ENCODE results near the gene PTOV1. TPM values are rescaled to one million over a fixed set of nuclear protein-coding genes. Genes with fewer than 3 reads are reported as not detected.

The PTOV1 gene
- total RNA-seq, 4 donors from 2014 or later: 62.3 to 203 (median 66.8) TPM

DNA sequence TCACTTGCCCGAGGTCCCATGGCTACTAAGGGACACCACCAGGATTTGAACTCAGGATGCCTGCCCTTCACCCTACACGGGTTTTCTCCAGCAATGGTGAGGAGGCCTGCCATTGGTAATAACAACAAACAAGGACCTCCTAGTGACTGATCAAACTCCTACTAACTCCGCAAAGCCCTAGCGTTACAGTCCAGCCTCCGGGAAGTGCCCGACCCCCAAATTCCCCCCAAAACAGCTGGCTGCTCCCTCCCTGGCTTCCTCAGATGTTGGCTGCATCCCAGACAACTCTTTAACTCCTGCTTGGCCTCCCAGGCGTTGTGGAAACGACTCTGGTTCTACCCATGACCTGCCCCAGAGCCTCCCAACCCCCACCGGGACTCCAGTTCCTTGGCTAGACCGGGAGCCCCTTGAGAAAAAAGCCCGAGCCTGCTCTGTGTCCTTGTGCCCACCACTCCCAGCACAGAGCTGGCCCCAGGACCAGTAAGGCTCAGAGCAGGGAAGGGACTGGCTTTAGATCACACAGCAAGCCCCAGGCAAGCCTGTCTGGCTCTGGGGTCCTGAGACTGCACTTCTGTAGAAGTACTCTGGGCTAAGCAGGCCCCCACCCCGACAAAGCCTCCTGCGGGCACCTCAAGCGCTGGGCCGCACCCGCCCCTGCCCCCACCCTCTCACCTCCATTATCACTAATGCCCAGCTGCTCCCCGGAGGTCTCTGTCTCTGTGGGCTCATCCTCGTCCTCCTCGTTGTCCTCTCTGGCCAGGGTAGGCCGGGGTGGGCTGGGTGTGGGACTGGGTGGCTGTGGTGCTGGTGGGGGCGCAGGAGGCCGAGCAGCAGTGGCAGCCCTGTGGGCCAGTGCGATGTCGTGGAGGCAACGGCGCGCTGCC, 21.5 kb downstream of the PTOV1 start:
- H3K36me3 ChIP-seq: no peaks in the 10 kb centered on the region
- in situ Hi-C loops (cut with MboI; ENCODE audit: low pct_ligation_motif_present in 1 of 4, low pct_unique_long_range_greater_than_20kb in 1 of 4, low sequenced_read_pairs in 3 of 4): loop anchor here in 1 of 4 donors (25.0 kb wide), 1 partner anchor 385 kb away; the partner anchor contains the start of genes RPL13A and RPS11
- no peaks in the 10 kb centered on the region for H3K27me3 ChIP-seq
- H3K27ac ChIP-seq: no peak overlapping the region
- TF ChIP-seq POLR2A (IDR thresholded peaks at IDR 0.05) (no peak), POLR2AphosphoS5 (IDR thresholded peaks at IDR 0.05) (no peak), EP300 (IDR thresholded peaks at IDR 0.05; ENCODE audit: low read depth) (no peak)
- TF ChIP-seq, protein P1, sequence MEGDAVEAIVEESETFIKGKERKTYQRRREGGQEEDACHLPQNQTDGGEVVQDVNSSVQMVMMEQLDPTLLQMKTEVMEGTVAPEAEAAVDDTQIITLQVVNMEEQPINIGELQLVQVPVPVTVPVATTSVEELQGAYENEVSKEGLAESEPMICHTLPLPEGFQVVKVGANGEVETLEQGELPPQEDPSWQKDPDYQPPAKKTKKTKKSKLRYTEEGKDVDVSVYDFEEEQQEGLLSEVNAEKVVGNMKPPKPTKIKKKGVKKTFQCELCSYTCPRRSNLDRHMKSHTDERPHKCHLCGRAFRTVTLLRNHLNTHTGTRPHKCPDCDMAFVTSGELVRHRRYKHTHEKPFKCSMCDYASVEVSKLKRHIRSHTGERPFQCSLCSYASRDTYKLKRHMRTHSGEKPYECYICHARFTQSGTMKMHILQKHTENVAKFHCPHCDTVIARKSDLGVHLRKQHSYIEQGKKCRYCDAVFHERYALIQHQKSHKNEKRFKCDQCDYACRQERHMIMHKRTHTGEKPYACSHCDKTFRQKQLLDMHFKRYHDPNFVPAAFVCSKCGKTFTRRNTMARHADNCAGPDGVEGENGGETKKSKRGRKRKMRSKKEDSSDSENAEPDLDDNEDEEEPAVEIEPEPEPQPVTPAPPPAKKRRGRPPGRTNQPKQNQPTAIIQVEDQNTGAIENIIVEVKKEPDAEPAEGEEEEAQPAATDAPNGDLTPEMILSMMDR (IDR thresholded peaks at IDR 0.05): no peak
- DNase-seq: no peak
- intact Hi-C loops (cut with DNase I; ENCODE audit: low total_unique reads): no loop called here
- peaks cover 19 to 40% (median 32%) of the 10 kb centered on the region in 4 donors for H3K4me1 ChIP-seq
- no peaks in the 10 kb centered on the region for H3K9me3 ChIP-seq
- no peak overlapping the region for H3K4me3 ChIP-seq
- 60 to 88% methylated on average over 1 to 27 of the region's 27 CpGs for WGBS, 2 donors (ENCODE audit: low coverage in 1 of 2)

DNA sequence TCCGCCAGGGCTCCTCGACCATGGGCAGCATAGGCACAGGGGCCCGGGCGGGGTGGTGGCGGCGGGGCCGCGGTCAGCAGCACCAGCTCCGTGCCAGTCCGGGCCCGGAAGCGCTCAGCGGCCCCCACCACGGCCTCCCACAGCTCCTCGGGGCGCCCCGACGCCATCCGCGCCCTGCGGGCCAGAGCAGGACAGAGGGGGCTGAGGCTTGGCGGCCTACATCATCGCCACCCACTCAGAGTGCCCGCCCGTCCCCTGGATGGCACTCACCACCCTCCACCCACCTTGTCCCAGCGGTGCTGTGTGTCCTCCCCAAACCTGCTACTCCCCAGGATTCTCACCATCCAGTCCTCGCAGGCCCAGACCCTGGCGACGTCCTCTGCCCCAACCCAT, 22.2 kb downstream of the PTOV1 start:
- in situ Hi-C loops (cut with MboI; ENCODE audit: low pct_ligation_motif_present in 1 of 4, low pct_unique_long_range_greater_than_20kb in 1 of 4, low sequenced_read_pairs in 3 of 4): loop anchor here in 1 of 4 donors (25.0 kb wide), 1 partner anchor 386 kb away; the partner anchor contains the start of genes RPL13A and RPS11
- Histone ChIP-seq H3K36me3 (no peaks in the 10 kb centered on the region), H3K27ac (no peak overlapping the region), H3K9me3 (no peaks in the 10 kb centered on the region), H3K4me3 (no peak overlapping the region), H3K4me1 (peaks cover 19 to 39% (median 32%) of the 10 kb centered on the region in 4 donors), H3K27me3 (no peaks in the 10 kb centered on the region)
- no peak for DNase-seq
- intact Hi-C loops (cut with DNase I; ENCODE audit: low total_unique reads): no loop called here
- WGBS, 2 donors (ENCODE audit: low coverage in 1 of 2): 88% methylated on average over 12 of the region's 29 CpGs; no CpG with 5 or more reads in 1 of the 2 donors
- TF ChIP-seq EP300 (IDR thresholded peaks at IDR 0.05; ENCODE audit: low read depth): no peak
- TF ChIP-seq POLR2AphosphoS5 (IDR thresholded peaks at IDR 0.05): no peak
- TF ChIP-seq, protein P1 (IDR thresholded peaks at IDR 0.05): no peak
- no peak for TF ChIP-seq POLR2A (IDR thresholded peaks at IDR 0.05)

DNA sequence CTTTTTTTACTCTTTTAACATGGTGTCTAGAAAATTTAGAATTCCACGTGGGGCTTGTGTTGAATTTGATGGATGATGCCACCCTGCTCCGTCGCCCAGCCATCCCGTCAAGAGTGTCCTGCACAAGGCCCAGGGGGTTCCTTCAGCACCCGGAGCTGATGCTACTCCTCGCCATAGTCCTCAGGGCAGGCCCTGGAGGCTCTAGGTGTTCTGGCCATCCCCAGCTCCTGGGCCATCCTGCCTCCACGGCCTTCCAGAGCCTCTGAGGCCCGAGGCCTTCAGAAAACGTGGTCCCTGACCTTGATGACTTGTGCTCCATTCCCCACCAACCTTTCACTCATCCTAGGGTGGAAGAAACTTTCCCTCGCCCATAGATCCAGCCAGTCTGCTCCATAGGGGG, 22.9 kb downstream of the PTOV1 start:
- in situ Hi-C loops (cut with MboI; ENCODE audit: low pct_ligation_motif_present in 1 of 4, low pct_unique_long_range_greater_than_20kb in 1 of 4, low sequenced_read_pairs in 3 of 4) (loop anchor here in 1 of 4 donors (25.0 kb wide), 1 partner anchor 387 kb away; the partner anchor contains the start of genes RPL13A and RPS11), intact Hi-C loops (cut with DNase I; ENCODE audit: low total_unique reads) (no loop called here)
- WGBS, 2 donors (ENCODE audit: low coverage in 1 of 2): 93% methylated on average over 10 of the region's 10 CpGs; no CpG with 5 or more reads in 1 of the 2 donors
- DNase-seq: no peak
- H3K4me3 ChIP-seq: no peak overlapping the region
- TF ChIP-seq EP300 (IDR thresholded peaks at IDR 0.05; ENCODE audit: low read depth) (no peak), POLR2AphosphoS5 (IDR thresholded peaks at IDR 0.05) (no peak), POLR2A (IDR thresholded peaks at IDR 0.05) (no peak)
- TF ChIP-seq, protein P1 (IDR thresholded peaks at IDR 0.05): no peak
- H3K36me3 ChIP-seq: no peaks in the 10 kb centered on the region
- H3K27ac ChIP-seq: no peak overlapping the region
- H3K9me3 ChIP-seq: no peaks in the 10 kb centered on the region
- H3K27me3 ChIP-seq: no peaks in the 10 kb centered on the region
- H3K4me1 ChIP-seq: peaks cover 22 to 38% (median 31%) of the 10 kb centered on the region in 4 donors

DNA sequence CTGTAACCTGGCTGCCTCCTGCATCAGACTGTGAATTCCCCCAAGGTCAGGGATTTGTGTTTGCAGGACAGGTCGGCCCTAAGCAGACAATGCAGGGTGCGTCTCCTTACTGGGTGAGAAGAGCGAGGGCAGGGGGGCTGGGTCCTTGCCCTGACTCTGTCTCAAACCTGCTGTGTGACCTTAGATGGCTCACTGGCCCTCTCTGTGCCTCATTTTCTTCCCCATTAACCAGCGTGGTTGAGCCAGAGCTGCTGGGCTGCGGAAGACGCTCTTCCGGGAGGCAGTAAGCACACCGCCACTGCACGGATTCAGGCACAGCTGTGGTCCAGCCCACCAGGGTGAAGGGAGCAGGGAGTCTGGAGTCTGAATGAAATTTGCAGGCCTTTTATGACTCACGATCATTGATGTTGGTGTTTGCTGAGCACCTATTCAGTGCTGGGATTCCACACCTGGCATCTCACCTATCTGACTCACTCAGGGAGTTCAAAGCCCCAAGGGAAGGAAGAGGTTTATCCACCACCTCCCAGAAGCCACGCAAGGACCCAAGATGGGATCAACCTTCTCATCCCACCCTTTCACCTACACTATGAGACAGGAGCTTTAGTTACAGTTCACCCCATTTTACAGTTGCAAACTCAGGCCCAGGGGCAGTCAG, 23.7 kb downstream of the PTOV1 start:
- Histone ChIP-seq H3K4me3 (no peak overlapping the region), H3K9me3 (no peaks in the 10 kb centered on the region), H3K27ac (peak overlapping the region in 1 of 4 donors; percentile 98), H3K4me1 (peaks cover 20 to 36% (median 29%) of the 10 kb centered on the region in 4 donors), H3K36me3 (no peaks in the 10 kb centered on the region), H3K27me3 (no peaks in the 10 kb centered on the region)
- TF ChIP-seq EP300 (IDR thresholded peaks at IDR 0.05; ENCODE audit: low read depth) (no peak), POLR2A (IDR thresholded peaks at IDR 0.05) (no peak), POLR2AphosphoS5 (IDR thresholded peaks at IDR 0.05) (no peak)
- TF ChIP-seq, protein P1 (IDR thresholded peaks at IDR 0.05): no peak
- in situ Hi-C loops (cut with MboI; ENCODE audit: low pct_ligation_motif_present in 1 of 4, low pct_unique_long_range_greater_than_20kb in 1 of 4, low sequenced_read_pairs in 3 of 4): loop anchor here in 1 of 4 donors (25.0 kb wide), 1 partner anchor 387 kb away; the partner anchor contains the start of genes RPL13A and RPS11
- no peak for DNase-seq
- WGBS, 2 donors (ENCODE audit: low coverage in 1 of 2): 87% methylated on average over 11 of the region's 11 CpGs; no CpG with 5 or more reads in 1 of the 2 donors
- intact Hi-C loops (cut with DNase I; ENCODE audit: low total_unique reads): no loop called here

Measured in transverse colon (tissue), 4 donors.